Peyer's patch (tissue), 4 donors: Measurements from ENCODE around the gene HAVCR2.

Experiments
- POLR2A ChIP-seq, 2 donors: fragments of 450-650 bp; IDR thresholded peaks; one replicate each; pipeline ENCODE4 v1.5.1; 2017; ENCODE audit warnings: antibody characterized with exemption in 2 of 2, mild to moderate bottlenecking in 2 of 2, moderate library complexity in 2 of 2
- TF ChIP-seq, protein P1 (sequence below), 6 experiments: fragments of 450-650 bp in 4 of 6; fragments of 200-600 bp in 2 of 6; sonication (generic) in 1 of 6; IDR thresholded peaks; one replicate each; pipeline ENCODE4 v1.5.1; 2017 to 2019; ENCODE audit warnings: antibody characterized with exemption in 6 of 6, mild to moderate bottlenecking in 3 of 6, moderate library complexity in 1 of 6

DNA sequence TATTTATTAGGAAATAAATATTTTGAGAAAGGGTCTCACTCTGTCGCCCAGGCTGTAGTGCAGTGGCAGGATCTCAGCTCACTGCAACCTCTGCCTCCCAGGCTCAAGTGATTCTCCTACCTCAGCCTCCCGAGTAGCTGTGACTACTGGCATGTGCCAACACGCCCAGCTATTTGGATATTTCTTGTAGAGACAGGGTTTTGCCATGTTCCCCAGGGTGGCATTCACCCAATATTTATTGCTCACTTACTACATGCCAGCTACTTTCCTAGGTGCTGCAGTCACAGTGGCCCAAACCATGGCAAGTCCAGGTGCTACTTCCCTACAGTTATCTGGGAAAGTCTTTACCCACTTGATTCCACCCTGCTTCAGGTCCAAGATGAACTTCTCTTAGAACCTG lies 42.2 kb upstream of the HAVCR2 start:
- TF ChIP-seq, protein P1, sequence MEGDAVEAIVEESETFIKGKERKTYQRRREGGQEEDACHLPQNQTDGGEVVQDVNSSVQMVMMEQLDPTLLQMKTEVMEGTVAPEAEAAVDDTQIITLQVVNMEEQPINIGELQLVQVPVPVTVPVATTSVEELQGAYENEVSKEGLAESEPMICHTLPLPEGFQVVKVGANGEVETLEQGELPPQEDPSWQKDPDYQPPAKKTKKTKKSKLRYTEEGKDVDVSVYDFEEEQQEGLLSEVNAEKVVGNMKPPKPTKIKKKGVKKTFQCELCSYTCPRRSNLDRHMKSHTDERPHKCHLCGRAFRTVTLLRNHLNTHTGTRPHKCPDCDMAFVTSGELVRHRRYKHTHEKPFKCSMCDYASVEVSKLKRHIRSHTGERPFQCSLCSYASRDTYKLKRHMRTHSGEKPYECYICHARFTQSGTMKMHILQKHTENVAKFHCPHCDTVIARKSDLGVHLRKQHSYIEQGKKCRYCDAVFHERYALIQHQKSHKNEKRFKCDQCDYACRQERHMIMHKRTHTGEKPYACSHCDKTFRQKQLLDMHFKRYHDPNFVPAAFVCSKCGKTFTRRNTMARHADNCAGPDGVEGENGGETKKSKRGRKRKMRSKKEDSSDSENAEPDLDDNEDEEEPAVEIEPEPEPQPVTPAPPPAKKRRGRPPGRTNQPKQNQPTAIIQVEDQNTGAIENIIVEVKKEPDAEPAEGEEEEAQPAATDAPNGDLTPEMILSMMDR (IDR thresholded peaks at IDR 0.05) = no peak
- TF ChIP-seq POLR2A (IDR thresholded peaks at IDR 0.05) = no peak
